ENCODE measurements around the gene MIER3.

Gene MIER3

GRCh38 chr5:56893251-56893951, 58.5 kb downstream of the MIER3 start:
- DNase-seq, result no peak

GRCh38 chr5:56881571-56881970, 70.4 kb downstream of the MIER3 start:
- DNase-seq, result no peak

GRCh38 chr5:56876327-56876726, 75.6 kb downstream of the MIER3 start:
- DNase-seq, result no peak

GRCh38 chr5:56873056-56873455, 78.9 kb downstream of the MIER3 start:
- DNase-seq, result no peak

DNA sequence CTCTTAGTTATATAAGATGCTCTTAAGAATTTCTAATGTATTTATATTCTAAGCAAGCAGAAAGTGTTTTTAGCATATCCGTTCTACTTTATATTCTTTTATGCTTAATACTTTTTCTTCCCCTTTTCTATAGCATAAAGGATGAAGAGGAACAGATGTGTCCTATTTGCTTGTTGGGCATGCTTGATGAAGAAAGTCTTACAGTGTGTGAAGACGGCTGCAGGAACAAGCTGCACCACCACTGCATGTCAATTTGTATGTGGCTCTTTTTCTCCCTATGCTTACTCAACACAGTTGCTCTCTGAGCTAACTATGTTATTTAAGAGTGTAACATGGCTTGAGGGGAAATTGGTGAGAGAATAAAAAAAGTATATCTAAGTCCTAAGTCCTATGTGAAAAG, 80.1 kb downstream of the MIER3 start:
- DNase-seq, result no peak
